IMR-90 (cell line): Measurements from ENCODE around the gene GMPR. TPM values are rescaled to one million over a fixed set of nuclear protein-coding genes. Genes with fewer than 3 reads are reported as not detected.

Experiments
- ATAC-seq: fragments of 200-7000 bp; cut with Tn5 transposase; 2 replicates; pipeline ENCODE4 v1.9.1; 2020; ENCODE audit warnings: low read depth, mild to moderate bottlenecking, moderate library complexity
- BruUV-seq: library from RNA; stranded (reverse); fragments of 400-500 nt; replicated peaks from 2 replicates; lab custom pipeline; 2021; lab: Mats Ljungman, UMichigan
- CTCF ChIA-PET: fragments of 300-600 bp; formaldehyde crosslinking; extraction: SDS; loops from one replicate; lab custom pipeline; 2021; ENCODE audit warnings: antibody characterized with exemption; lab: Yijun Ruan, JAX
- POLR2A ChIA-PET: fragments of 300-600 bp; sonication (Branson Sonifier 250); formaldehyde crosslinking; loops from one replicate; lab custom pipeline; 2022; ENCODE audit warnings: antibody characterized with exemption; ENCODE audit not compliant: unreplicated experiment; lab: Charles Lee
- DNase-seq: peaks from one replicate; pipeline ENCODE4 v3.0.0; 2013
- H2AFZ ChIP-seq: replicated peaks from 2 replicates; pipeline ENCODE3; 2013; ENCODE audit warnings: low read length, mild to moderate bottlenecking; ENCODE audit not compliant: poor library complexity
- H2AK5ac ChIP-seq: 2 replicates; pipeline ENCODE4 v1.6.1; 2013; ENCODE audit warnings: low read depth, low read length, inconsistent platforms
- H2AK9ac ChIP-seq: replicated peaks from 2 replicates; pipeline ENCODE3; 2013; ENCODE audit warnings: mild to moderate bottlenecking, low read depth, low read length, moderate library complexity; ENCODE audit not compliant: poor library complexity
- H2BK120ac ChIP-seq: 2 replicates; pipeline ENCODE4 v1.6.1; 2013; ENCODE audit warnings: low read depth, low read length, inconsistent platforms
- H2BK15ac ChIP-seq: 3 replicates; pipeline ENCODE4 v1.6.1; 2013; ENCODE audit warnings: low read depth, low read length, inconsistent platforms
- H2BK20ac ChIP-seq: 2 replicates; pipeline ENCODE4 v1.6.1; 2013; ENCODE audit warnings: low read depth, mild to moderate bottlenecking, inconsistent platforms, low read length, moderate library complexity
- H2BK5ac ChIP-seq: 2 replicates; pipeline ENCODE4 v1.6.1; 2013; ENCODE audit warnings: mild to moderate bottlenecking, low read depth, low read length, inconsistent platforms; ENCODE audit not compliant: poor library complexity, severe bottlenecking
- H3K14ac ChIP-seq: replicated peaks from 2 replicates; pipeline ENCODE4 v1.6.1; 2013; ENCODE audit warnings: low read depth, low read length, inconsistent platforms
- H3K18ac ChIP-seq: 2 replicates; pipeline ENCODE4 v1.6.1; 2013; ENCODE audit warnings: low read depth, low read length, control low read depth
- H3K23ac ChIP-seq: 2 replicates; pipeline ENCODE4 v1.6.1; 2013; ENCODE audit warnings: low read depth, low read length, inconsistent platforms
- H3K27ac ChIP-seq: 2 replicates; pipeline ENCODE4 v1.5.1; 2013; ENCODE audit warnings: mild to moderate bottlenecking, control low read depth, low read length; ENCODE audit not compliant: insufficient read depth
- H3K27me3 ChIP-seq: 2 replicates; pipeline ENCODE4 v1.6.1; 2013; ENCODE audit warnings: low read length; ENCODE audit not compliant: control insufficient read depth, insufficient read depth
- H3K36me3 ChIP-seq: 2 replicates; pipeline ENCODE4 v1.6.1; 2013; ENCODE audit warnings: low read length, mixed read lengths; ENCODE audit not compliant: control insufficient read depth, insufficient read depth
- H3K4ac ChIP-seq: 2 replicates; pipeline ENCODE4 v1.6.1; 2013; ENCODE audit warnings: low read depth, low read length, inconsistent platforms
- H3K4me1 ChIP-seq: 2 replicates; pipeline ENCODE4 v1.6.1; 2013; ENCODE audit warnings: low read length, mixed read lengths; ENCODE audit not compliant: control insufficient read depth, insufficient read depth
- H3K4me2 ChIP-seq: 2 replicates; pipeline ENCODE4 v1.6.1; 2013; ENCODE audit warnings: low read depth, mild to moderate bottlenecking, control low read depth, low read length, moderate library complexity
- H3K4me3 ChIP-seq: 2 replicates; pipeline ENCODE4 v1.5.1; 2013; ENCODE audit warnings: low read depth, mild to moderate bottlenecking, control low read depth, low read length, moderate library complexity; ENCODE audit not compliant: insufficient read depth
- H3K56ac ChIP-seq: 2 replicates; pipeline ENCODE4 v1.6.1; 2013; ENCODE audit warnings: low read length, inconsistent platforms; ENCODE audit not compliant: insufficient read depth; ENCODE audit errors: extremely low read depth
- H3K79me1 ChIP-seq, 2 experiments: 2 replicates each; pipeline ENCODE4 v1.6.1; 2013; ENCODE audit warnings: low read length in 2 of 2, inconsistent platforms in 1 of 2, low read depth in 1 of 2
- H3K9ac ChIP-seq: 2 replicates; pipeline ENCODE4 v1.6.1; 2013; ENCODE audit warnings: low read depth, low read length, control low read depth
- H3K9me1 ChIP-seq: 2 replicates; pipeline ENCODE4 v1.6.1; 2013; ENCODE audit warnings: low read length, inconsistent platforms; ENCODE audit not compliant: insufficient read depth
- H3K9me3 ChIP-seq: 2 replicates; pipeline ENCODE4 v1.6.1; 2013; ENCODE audit warnings: low read length; ENCODE audit not compliant: control insufficient read depth, insufficient read depth
- H4K20me1 ChIP-seq: 2 replicates; pipeline ENCODE4 v1.6.1; 2013; ENCODE audit warnings: low read length, inconsistent platforms; ENCODE audit not compliant: insufficient read depth
- H4K5ac ChIP-seq: 2 replicates; pipeline ENCODE4 v1.6.1; 2013; ENCODE audit warnings: mild to moderate bottlenecking, low read depth, low read length, control low read depth
- H4K8ac ChIP-seq, 2 experiments: 2 replicates each; pipeline ENCODE4 v1.6.1; 2013; ENCODE audit warnings: low read depth in 2 of 2, low read length in 2 of 2, control low read depth in 1 of 2, inconsistent platforms in 1 of 2
- H4K91ac ChIP-seq: 2 replicates; pipeline ENCODE4 v1.6.1; 2013; ENCODE audit warnings: low read depth, low read length, inconsistent platforms; ENCODE audit not compliant: insufficient read depth
- CTCF ChIP-seq: conservative IDR thresholded peaks from 2 replicates; pipeline ENCODE4 v1.5.1; 2012; ENCODE audit warnings: mild to moderate bottlenecking, low read depth, low read length, improper control_type of control experiment
- FOS ChIP-seq: fragments of 150-350 bp; IDR thresholded peaks from 2 replicates; pipeline ENCODE4 v1.6.1; 2016; ENCODE audit warnings: low read depth, low read length
- NFE2L2 ChIP-seq: fragments of 150-350 bp; IDR thresholded peaks from 2 replicates; pipeline ENCODE4 v1.6.1; 2016; ENCODE audit warnings: low read depth, mild to moderate bottlenecking, low read length
- RAD21 ChIP-seq: IDR thresholded peaks from 2 replicates; pipeline ENCODE4 v1.6.1; 2012; ENCODE audit warnings: low read length, improper control_type of control experiment
- WGBS, 2 experiments: methylation state at CpG; one replicate each; pipeline versions ENCODE4 v1.1.5 to v1.1.7; 2013; ENCODE audit warnings: missing lambda C conversion rate in 2 of 2; ENCODE audit not compliant: insufficient read length in 1 of 2; ENCODE audit errors: extremely low coverage in 2 of 2; 5-methylcytosine and 5-hydroxymethylcytosine counted together
- dilution Hi-C: fragments of 300-500 bp; cut with HindIII; formaldehyde crosslinking; loops from one replicate; pipeline ENCODE4 v1.14.3; 2018; ENCODE audit warnings: low sequenced_read_pairs; ENCODE audit not compliant: unreplicated experiment
- in situ Hi-C: fragments of 300-500 bp; cut with MboI; formaldehyde crosslinking; loops from 3 replicates; pipeline ENCODE4 v1.14.3; 2019; ENCODE audit warnings: low sequenced_read_pairs, inconsistent platforms, mixed read lengths
- intact Hi-C: fragments of 100-400 bp; cut with micrococcal nuclease; formaldehyde crosslinking; loops from 2 replicates; pipeline ENCODE4 v1.10.0; 2022
- polyA plus RNA-seq, 3 experiments: library from polyadenylated mRNA; depleted of rRNA; stranded (reverse); fragments of >200 nt; gene quantifications; 2 replicates each; pipeline ENCODE4 v1.2.3, GENCODE V29; 2012; ENCODE audit warnings: low replicate concordance in 1 of 3
- total RNA-seq: library from RNA; depleted of rRNA; stranded (reverse); fragments of >200 nt; gene quantifications from 2 replicates; pipeline ENCODE4 v1.2.3, GENCODE V29; 2012

GMPR gene
- total and polyA plus RNA-seq, 2 of the 4 experiments (the other 2 are of a cell fraction), result 6.3 to 8.6 TPM

GRCh38 chr6:16291739-16292138, 53.4 kb downstream of the GMPR start:
- H3K18ac ChIP-seq, result no peak overlapping the region
- H2AFZ ChIP-seq, result no peak overlapping the region
- TF ChIP-seq RAD21 (no peak), CTCF (no peak), FOS (no peak), NFE2L2 (no peak)
- POLR2A ChIA-PET, result no interaction called here
- no peak overlapping the region for H3K27ac ChIP-seq
- no peak overlapping the region for H3K56ac ChIP-seq
- H3K4me1 ChIP-seq, result no peaks in the 10 kb centered on the region
- CTCF ChIA-PET, result no interaction called here
- H4K91ac ChIP-seq, result no peak overlapping the region
- H2BK15ac ChIP-seq, result no peak overlapping the region
- no peaks in the 10 kb centered on the region for H3K36me3 ChIP-seq
- WGBS, 2 experiments, result 93% methylated on average over 3 of the region's 6 CpGs; no CpG with 5 or more reads in 1 of the 2 experiments
- H3K9me1 ChIP-seq, result no peaks in the 10 kb centered on the region; the same call in 1 of the 2 replicates
- no peak for ATAC-seq
- BruUV-seq, result no TSS peak
- no peak overlapping the region for H3K4me2 ChIP-seq
- no peak overlapping the region for H3K14ac ChIP-seq
- H3K9ac ChIP-seq, result no peak overlapping the region
- H4K8ac ChIP-seq, result no peak overlapping the region
- H2AK9ac ChIP-seq, result no peak overlapping the region
- H2BK20ac ChIP-seq, result no peak overlapping the region
- intact Hi-C loops, result no loop called here
- in situ Hi-C loops, result no loop called here
- no peaks in the 10 kb centered on the region for H3K79me1 ChIP-seq
- H2BK120ac ChIP-seq, result no peak overlapping the region
- no peak overlapping the region for H2BK5ac ChIP-seq
- no peak overlapping the region for H3K23ac ChIP-seq
- DNase-seq, result no peak
- H3K9me3 ChIP-seq, result no peaks in the 10 kb centered on the region
- no peak overlapping the region for H3K4me3 ChIP-seq
- no peaks in the 10 kb centered on the region for H3K27me3 ChIP-seq
- dilution Hi-C loops, result no loop called here
- H2AK5ac ChIP-seq, result no peak overlapping the region
- no peak overlapping the region for H4K5ac ChIP-seq
- no peak overlapping the region for H3K4ac ChIP-seq
- H4K20me1 ChIP-seq, result no peaks in the 10 kb centered on the region
